NCI-H1417 treated with DMSO at 0.1 percent for 48 hours (cell line): ENCODE measurements around the gene GPR75.

Experiments
- DNase-seq: peaks from one replicate; lab custom pipeline; 2025; lab: John Stamatoyannopoulos, UW

Gene GPR75

DNA sequence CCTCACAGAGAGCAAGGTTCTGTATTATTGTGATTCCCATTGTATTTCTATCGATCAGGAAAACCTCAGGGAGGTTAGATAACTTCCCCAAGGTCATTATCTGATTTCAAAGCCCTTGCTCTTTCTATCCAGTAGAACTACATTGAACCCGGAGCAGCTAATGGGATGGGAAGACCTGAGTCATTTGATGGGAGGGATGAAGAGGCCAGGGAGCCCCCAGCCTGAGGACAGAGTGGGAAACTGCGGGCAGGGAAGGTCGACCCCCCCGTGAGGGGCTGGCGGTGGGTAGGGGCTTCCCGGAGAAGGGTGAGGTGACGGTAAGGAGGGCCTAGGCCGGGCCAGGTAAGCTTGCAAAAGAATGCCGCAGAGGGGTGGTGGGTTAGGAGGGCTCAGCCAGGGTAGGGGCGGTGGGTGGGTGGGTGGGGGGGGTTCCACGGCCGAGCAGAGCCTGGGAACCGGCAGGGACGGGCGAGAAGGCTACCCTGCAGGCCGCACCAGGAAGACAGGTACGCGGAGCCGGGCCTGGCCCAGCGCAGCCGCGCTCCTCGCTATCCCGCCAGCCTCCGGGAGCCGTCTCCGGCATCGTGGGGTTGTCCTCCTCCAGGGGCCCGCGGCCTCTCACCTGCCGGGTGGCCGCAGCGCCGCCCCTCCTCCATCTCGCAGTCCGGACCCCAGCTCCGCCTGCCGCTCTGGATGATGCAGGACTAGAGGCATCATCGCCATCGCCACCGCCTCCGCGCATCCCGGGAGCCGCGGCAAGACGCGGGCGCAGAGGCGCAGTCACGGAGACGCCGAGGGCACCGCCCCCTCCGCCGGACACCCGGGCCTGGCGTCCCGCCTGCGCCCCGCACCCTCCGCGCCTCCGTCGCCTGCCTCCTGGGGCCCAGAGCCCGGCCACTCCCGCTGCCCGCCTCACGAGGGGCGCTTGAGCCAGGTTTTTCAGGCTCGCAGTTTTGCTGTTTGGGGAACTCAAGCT, at the start of gene GPR75:
TSS of gene GPR75 (minus strand) at position 762 of the 976 bp plus-strand sequence. CDS start 5,211 bp downstream, outside the sequence.
- DNase-seq = no peak

DNA sequence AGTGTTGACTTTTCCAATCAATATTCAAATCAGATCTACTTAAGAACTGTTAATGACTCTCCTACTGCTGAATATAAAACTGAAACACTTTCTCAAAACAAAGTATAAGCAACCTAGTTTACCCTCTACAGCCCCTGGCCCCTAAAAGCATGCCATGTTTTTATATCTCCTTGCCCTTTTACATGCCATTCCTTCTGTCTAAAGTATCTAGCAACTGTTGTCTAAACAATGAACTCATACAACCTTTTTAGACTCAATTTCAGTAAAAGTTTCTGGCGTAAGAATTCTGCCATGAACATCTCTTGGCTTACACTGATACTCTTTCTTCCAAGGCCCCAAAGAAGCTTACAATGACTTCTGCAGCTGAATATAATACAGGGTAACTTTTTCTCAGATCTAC, 47.8 kb upstream of the GPR75 start:
- DNase-seq = no peak

DNA sequence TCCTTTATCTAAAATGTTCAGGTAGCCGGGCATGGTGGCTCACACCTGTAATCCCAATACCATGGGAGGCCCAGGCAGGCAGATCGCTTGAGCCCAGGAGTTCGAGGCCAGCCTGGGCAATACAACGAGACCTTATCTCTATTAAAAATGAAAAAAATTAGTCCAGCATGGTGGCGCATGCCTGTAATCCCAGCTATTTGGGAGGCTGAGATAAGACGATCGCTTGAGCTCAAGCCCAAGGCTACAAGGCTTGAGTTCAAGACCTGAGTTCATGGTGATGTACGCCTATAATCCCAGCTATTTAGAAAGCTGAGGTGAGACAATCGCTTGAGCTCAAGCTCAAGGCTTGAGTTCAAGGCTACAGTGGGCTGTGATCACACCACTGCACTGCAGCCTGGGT, 45.6 kb upstream of the GPR75 start:
- no peak for DNase-seq

DNA sequence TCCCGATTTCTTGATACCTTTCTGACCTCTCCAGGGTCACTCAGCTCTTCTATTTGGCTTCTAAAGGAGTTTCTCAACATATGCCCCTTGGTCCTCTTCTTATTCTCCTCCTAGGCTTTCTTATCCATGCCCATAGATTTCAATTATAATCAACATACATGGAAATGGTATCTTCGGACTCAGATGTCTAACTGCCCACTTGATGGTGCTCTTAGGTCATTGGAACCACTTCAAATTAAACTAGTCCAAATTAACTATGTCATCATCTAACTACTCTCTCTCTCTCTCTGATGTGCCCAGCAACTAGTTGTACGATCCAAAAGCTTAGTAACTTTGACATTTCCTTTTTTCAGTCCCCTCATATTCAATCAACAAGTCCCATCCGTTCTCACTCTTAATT, 43.2 kb upstream of the GPR75 start:
- no peak for DNase-seq

DNA sequence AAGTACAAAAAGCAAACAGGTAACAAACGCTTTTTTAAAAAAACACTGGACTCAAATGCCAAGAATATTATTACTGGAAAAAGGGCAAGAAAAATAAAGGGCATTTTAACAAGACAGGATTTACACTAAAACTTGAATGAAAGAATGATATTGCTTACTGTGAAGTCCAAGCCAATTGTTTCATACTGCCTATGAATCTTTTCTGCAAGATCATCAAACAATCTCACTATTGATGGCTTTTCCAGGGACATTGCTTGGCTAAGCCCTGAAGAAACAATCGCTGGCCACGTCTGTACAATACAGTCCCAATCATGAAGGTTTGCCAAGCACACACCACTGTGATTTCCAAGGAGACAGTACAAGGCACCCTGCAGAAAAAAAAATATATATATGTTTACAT, 41.4 kb upstream of the GPR75 start:
- DNase-seq = no peak

DNA sequence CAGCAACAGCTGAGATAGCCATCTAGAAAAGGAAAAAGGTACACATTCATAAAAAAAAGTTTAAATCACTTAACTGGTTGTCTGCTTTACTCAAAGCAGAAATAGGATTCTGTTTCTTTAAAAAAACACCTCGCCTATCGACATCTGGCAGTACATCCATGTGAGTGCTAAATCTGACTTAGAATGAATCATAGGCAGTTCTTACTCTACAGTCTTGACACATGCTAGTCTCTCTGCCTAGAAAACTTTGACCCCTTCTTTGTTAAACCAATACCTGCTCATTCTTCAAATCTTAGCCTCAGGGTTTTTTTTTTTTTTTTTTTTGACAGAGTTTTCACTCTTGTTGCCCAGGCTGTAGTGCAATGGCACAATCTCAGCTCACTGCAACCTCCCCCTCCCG, 37.1 kb upstream of the GPR75 start:
- no peak for DNase-seq

DNA sequence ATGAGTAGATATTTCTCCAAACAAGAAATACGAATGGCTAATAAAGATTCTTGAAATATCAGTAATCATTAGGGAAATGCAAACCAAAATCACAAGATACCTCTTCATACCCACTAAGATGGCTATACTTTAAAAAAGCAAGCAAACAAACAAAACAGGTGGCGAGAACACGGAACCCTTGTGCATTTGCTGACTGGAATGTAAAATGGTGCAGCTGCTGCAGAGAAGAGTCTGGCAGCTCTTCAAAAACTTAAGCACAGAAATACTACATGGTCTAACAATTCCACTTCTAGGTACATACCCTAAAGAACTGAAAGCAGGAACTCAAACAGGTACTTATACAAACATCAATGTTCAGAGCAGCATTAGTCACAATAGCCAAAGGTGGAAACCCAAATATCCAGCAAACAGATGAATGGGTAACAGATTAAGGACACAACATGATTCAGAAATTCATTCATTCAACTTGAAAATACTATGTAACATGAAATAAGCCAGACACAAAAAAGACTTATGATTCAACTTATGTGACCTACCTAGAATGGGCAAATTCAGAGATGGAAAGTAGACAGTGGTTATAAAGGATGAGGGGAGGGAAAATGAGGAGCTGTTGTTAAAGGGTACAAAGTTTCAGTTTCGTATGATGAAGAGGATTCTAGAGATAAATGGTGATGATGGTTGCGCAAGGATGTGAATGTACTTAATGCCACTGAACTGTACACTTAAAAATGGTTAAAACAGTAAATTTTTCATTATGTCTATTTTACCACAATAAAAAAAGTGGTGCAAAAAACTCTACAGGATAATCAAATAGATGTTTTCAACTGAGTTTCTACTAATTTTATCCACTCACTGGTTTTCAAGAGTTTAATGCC, 26.9 kb upstream of the GPR75 start:
- no peak for DNase-seq

DNA sequence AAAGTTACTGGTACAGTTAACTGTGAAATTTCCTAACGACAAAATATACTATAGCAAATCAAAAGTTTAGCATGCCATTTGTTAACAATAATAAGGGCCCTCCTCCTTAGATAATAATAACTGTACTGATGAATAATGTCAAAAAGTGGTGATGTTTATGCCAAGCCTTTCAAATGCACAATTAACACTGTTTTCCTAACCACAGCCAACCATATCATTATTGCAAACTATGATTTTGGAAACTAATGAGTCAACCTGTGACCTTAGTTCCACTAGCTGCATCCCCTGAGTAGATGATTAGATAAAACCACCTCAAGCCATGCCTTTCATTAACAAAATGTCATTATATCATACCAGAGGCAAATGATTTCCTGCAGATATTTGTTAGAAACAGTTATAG, 25.1 kb upstream of the GPR75 start:
- DNase-seq = no peak

DNA sequence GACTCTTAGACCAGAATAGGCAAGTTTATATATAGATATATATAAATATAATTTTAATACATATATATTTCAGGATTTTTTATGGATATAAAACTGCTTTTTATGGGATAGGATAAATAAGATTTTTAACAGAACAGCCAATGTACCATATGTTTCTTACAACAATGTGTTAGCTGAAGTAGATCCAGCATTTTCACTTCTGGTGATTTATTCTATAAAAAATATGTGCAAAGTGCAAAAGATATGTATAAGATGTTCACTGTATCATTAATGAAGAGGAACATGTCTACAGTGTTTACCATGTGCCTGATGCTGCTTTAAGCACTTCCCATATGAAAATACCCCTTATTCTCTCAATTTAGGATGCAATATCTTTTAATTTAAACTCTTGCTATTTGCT, 22.2 kb upstream of the GPR75 start:
- no peak for DNase-seq

DNA sequence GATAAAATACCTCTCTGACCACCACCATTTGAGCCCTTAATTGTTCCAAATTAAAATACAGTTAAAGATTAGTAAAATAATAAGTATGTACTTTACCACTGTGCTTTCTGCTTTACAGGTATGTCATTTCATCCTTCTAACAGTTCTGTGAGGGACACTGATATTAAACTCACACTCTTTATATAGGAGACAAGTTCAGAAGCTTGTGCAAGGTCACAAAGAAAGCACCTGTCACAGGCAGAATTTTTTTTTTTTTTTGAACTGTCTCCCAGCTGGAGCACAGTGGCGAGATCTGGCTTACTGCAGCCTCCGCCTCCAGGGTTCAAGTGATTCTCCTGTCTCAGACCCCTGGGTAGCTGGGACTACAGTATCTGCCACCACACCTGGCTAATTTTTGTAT, 21.6 kb upstream of the GPR75 start:
- DNase-seq = no peak

DNA sequence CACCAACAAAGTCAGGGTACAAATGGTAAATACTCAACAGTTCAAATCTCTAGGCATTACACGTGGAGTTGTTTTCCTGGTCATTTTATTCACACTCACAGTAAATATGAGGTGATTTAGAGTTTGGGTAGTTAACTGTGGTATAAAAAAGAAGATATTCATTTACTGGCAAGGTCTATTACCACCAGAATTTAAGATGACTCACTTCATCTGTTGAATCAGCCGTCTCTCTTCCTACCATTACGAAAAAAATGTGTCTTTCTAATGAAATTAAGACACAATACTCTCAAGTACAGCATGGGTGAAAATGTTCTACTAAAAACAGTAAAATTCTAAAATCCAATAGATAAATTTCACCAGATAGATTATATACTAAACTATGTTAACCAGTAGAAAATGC, 21.0 kb upstream of the GPR75 start:
- DNase-seq = no peak

DNA sequence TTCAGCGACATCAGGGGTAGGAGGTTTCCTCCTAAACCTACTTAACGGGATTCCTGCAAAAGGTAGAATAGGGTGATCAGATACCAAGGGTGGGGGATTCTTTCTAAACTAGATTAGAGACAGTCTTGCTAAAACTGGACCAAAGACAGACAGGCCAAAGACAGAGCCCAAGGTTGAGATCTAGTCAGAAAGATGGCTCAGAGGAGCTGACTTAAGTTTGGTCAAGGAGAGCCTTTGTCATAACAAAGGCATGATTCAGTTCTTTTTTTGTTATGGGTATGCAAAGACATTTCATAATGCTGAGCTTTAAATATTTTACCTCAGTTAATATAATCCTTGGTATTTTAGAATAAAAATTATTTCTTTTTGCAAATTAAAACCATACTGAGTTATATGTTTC, 17.8 kb upstream of the GPR75 start:
- DNase-seq = no peak

DNA sequence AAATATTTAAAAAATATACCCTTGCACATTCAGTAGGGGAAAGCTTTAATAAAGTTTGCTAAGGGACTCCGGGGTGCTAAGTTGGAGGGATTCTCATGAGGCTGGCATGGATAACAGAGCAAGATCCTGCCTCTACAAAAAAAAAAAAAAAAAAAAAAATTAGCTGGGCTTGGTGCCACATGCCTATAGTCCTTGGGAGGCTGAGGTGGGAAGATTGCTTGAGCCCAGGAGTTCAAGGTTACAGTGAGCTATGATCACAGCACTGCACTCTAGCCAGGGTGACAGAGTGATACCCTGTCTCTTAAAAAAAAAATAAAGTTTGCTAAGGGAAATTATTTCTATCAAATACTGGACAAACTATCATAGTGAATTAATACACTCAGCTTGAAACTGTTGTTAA, 17.3 kb upstream of the GPR75 start:
- DNase-seq = no peak

DNA sequence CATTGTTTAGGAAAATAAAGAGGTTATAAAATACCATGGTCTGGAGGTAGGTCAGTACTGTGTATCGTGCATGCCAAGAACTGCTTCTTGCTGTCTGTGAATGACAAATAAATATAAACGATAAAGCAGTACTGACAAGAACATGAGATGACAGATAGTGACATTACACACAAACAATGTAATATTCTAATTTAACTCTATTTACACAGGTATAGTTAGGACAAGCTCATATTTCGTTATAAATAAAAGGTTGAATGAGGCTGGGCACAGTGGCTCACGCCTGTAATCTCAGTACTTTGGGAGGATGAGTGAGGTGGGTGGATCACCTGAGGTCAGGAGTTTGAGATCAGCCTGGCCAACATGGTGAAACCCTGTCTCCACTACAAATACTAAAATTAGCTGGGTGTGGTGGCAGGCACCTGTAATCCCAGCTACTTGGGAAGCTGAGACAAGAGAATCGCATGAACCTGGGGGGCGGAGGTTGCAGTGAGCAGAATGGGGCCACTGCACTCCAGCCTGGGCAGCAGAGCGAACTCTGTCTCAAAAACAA, 14.7 kb upstream of the GPR75 start:
- DNase-seq = no peak

DNA sequence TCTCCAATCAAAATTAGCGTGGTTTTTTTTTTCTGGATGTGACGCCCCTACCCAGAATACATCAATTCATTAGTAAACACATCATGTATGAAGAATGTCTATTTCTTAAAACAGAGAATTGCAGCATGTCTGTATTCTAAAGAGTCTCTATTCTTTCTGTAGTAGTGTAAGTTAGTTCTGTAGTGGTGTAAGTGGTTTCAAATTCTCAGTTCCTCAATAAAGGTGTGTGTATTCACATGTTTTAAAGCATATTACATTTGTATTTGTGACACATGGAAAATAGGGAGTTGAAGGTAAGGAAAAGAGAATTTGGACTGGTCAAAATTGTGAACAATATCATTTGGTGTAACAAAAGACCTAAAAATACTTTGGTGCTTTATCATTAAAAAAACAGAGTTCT, 8.0 kb upstream of the GPR75 start:
- DNase-seq = no peak

DNA sequence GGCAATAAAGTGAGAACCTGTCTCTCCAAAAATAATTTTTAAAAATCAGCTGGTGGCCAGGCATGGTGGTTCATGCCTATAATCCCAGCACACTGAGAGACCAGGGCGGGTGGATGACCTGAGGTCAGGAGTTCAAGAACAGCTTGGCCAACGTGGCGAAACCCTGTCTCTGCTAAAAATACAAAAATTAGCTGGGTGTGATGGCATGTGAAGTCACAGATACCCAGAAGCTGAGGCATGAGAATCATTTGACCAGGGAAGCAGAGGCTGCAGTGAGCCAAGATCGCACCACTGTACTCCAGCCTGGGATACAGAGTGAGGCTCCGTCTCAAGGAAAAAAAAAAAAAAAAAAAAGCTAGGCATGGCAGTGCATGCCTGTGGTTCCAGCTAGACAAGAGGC, 7.4 kb upstream of the GPR75 start:
- no peak for DNase-seq

DNA sequence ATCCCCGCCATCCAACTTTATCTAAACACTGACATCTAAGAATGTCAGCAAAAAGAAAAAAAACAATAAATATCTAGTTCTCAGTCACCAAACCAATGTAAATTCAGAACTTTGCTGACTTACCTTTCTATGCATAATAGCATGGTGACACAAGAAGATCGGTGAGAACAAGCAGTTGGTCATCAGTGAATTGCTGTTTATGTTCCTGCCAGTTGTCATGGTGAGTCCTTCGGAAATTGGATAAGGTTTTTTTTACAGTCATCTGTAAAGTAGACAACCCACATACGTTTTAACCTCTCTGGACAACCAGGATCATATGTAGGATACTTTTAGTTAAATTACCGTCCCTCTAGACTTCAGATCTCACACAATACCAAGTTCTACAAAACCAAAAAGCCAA, 6.2 kb upstream of the GPR75 start:
- DNase-seq = no peak

DNA sequence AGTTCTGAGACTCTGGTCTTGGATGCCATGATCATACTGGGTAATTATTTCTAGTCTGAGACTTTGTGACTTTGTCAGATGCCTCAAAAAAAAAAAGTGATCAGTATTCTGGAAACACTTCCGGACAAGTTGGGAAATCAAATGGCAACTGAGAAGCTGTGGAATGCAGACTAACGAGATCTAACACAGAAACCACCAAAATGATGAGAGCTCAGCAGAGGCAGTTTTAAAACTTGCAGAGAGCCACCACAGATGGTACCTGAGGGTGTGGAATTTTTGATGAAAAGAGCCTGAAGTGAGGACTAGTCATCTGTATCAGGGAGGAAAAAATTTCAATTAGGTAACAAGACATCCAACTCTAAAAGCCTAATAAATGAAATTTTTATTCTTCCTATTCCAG, 5.5 kb upstream of the GPR75 start:
- DNase-seq = no peak

DNA sequence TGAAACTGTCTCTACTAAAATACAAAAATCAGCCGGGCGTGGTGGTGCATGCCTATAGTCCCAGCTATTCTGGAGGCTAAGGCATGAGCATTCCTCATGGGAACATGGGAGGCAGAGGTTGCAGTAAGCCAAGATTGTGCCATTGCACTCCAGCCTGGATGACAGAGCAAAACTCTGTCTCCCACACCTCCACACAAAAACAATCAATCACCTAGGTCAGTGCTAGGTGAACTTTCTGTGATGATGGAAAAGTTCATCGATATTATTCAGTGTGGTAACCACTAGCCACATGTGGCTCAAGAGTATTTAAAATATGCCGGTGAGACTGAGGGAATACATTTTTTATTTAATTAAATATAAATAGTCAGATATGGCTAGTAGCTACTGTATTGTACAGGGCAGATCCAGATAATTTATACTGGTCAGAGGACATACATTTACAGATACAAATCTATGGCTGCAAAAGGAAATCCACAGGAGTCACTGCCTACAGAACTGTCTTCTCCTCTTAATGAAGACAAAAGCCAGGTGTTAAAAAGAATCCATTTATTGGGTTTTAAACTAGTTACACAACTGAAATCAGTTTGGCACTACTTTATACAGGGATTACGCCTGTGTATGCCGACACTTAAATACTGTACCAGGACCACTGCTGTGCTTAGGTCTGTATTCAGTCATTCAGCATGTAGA, 3.9 kb upstream of the GPR75 start:
- no peak for DNase-seq

DNA sequence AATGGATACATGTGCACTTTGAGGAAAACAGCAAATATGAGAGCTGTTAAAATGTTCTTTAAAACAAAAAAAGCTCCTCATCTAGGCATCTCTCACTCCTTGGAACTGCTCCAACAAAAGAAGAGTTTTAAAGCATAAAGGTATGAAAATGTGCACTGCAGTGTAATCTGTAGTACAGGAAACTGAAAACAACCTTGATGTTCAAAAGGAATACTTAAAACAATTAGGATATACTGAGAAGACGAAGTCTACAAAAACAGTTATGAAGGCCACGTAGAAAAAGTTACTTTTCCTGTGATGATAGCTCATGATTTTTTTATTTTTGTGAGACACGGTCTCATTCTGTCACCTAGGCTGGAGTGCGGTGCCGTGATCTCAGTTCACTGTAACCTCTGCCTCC, 2.1 kb upstream of the GPR75 start:
- DNase-seq = no peak

DNA sequence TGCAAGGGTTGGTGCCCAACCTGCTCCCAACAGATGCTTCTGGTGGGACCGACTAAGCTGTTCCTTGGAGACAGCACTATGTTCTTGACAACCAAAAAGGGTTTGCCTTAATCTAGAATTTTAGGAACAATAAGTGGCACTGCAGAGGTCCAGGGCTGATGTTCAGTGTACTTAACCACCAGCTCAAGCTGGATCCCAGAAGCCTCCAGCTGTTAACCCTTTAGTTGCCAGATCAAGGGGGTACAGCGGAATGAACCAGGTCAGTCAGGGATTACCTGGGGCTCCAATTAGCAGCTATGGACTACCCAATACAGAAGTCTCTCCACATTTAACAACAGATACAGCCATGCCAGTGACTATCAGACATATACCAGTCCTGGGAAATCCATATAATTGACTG, 3.5 kb downstream of the GPR75 start:
- DNase-seq = no peak

DNA sequence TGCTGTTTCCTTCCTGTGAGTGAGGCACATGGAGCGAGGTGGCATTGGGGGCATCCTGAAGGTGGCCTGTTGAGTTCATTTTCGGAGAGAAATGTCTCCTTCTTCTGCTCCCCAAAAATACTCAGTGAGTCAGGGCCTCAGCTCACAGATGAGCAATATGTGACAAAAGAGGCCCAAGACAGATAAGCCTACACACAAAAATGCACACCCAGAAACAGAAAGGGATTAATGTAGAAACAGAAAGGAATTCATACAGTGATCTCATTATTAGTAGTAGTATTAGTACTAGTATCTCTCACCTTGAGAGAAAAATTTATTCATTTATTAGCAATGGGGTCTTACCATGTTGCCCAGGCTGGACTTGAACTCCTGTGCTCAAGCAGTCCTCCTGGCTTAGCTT, 5.1 kb downstream of the GPR75 start:
- DNase-seq = no peak
